PC-9 (cell line): ENCODE data around the gene PAPSS2. TPM values are rescaled to one million over a fixed set of nuclear protein-coding genes. Genes with fewer than 3 reads are reported as not detected.

ENCODE experiments used
- BruUV-seq: library from RNA; stranded (reverse); fragments of 400-500 nt; replicated peaks from 2 replicates; lab custom pipeline; 2021; lab: Mats Ljungman, UMichigan
- CTCF ChIA-PET: fragments of 300-600 bp; sonication (Branson Sonifier 250); formaldehyde crosslinking; loops from one replicate; lab custom pipeline; 2022; ENCODE audit warnings: antibody characterized with exemption; lab: Charles Lee
- POLR2A ChIA-PET: fragments of 300-600 bp; sonication (Branson Sonifier 250); formaldehyde crosslinking; loops from one replicate; lab custom pipeline; 2022; ENCODE audit warnings: antibody characterized with exemption; ENCODE audit not compliant: unreplicated experiment; lab: Charles Lee
- DNase-seq, 2 experiments: peaks; one replicate each; pipeline versions ENCODE4 v3.0.0 to v3.0.0-alpha.2; 2015 to 2022; ENCODE audit warnings: mixed read lengths in 1 of 2
- H2AFZ ChIP-seq: fragments of 200-600 bp; sonication (generic); 2 replicates; pipeline ENCODE4 v1.8.1; 2017; ENCODE audit warnings: antibody characterized with exemption
- H3F3A ChIP-seq: fragments of 200-600 bp; sonication (generic); 2 replicates; pipeline ENCODE4 v1.8.1; 2017; ENCODE audit warnings: antibody characterized with exemption, mild to moderate bottlenecking, low read depth; ENCODE audit not compliant: insufficient read depth
- H3K27ac ChIP-seq: fragments of 200-600 bp; sonication (generic); 2 replicates; pipeline ENCODE4 v1.6.1; 2016; ENCODE audit warnings: mixed run types
- H3K27me3 ChIP-seq: fragments of 200-600 bp; sonication (generic); 2 replicates; pipeline ENCODE4 v1.6.1; 2016; ENCODE audit warnings: low read depth, mixed run types; ENCODE audit not compliant: insufficient read depth
- H3K36me3 ChIP-seq: fragments of 200-600 bp; sonication (generic); 2 replicates; pipeline ENCODE4 v1.6.1; 2016; ENCODE audit warnings: low read depth, mixed run types
- H3K4me1 ChIP-seq: fragments of 200-600 bp; sonication (generic); replicated peaks from 2 replicates; pipeline ENCODE4 v1.6.1; 2016; ENCODE audit warnings: mixed run types; ENCODE audit not compliant: insufficient read depth
- H3K4me2 ChIP-seq: fragments of 200-600 bp; sonication (generic); 2 replicates; pipeline ENCODE4 v1.6.1; 2017; ENCODE audit warnings: mixed run types
- H3K4me3 ChIP-seq: fragments of 200-600 bp; sonication (generic); 2 replicates; pipeline ENCODE4 v1.6.1; 2016; ENCODE audit warnings: mixed run types
- H3K79me2 ChIP-seq: fragments of 200-600 bp; sonication (generic); 2 replicates; pipeline ENCODE4 v1.6.1; 2017; ENCODE audit warnings: low read depth, mixed run types
- H3K9me2 ChIP-seq: fragments of 200-600 bp; sonication (generic); 2 replicates; pipeline ENCODE4 v1.8.1; 2017; ENCODE audit warnings: mild to moderate bottlenecking; ENCODE audit not compliant: insufficient read depth
- H3K9me3 ChIP-seq: fragments of 200-600 bp; sonication (generic); 2 replicates; pipeline ENCODE4 v1.8.1; 2016; ENCODE audit warnings: low read depth; ENCODE audit not compliant: insufficient read depth
- H4K20me1 ChIP-seq: fragments of 200-600 bp; sonication (generic); 2 replicates; pipeline ENCODE4 v1.8.1; 2017; ENCODE audit not compliant: insufficient read depth
- CTCF ChIP-seq: fragments of 200-600 bp; sonication (generic); conservative IDR thresholded peaks from 2 replicates; pipeline ENCODE4 v1.6.1; 2017; ENCODE audit warnings: mixed run types, antibody characterized with exemption, mild to moderate bottlenecking, moderate library complexity
- EZH2 ChIP-seq: fragments of 200-600 bp; sonication (generic); IDR thresholded peaks from 2 replicates; pipeline ENCODE4 v1.8.0; 2017; ENCODE audit warnings: antibody characterized with exemption, low read depth
- intact Hi-C: fragments of 100-400 bp; cut with micrococcal nuclease; formaldehyde crosslinking; loops from one replicate; pipeline ENCODE4 v1.10.0; 2022; ENCODE audit not compliant: unreplicated experiment
- total RNA-seq: library from RNA; stranded (reverse); gene quantifications from 2 replicates; pipeline ENCODE4 v1.2.3, GENCODE V29; 2021

Gene PAPSS2
- total RNA-seq, 1 experiment from 2014 or later = 37.4 TPM

- no TSS peak for BruUV-seq
- H3K4me3 ChIP-seq = no peak overlapping the region
- H3K27ac ChIP-seq = no peak overlapping the region
- H3F3A ChIP-seq = no peaks in the 10 kb centered on the region
- no peaks in the 10 kb centered on the region for H3K36me3 ChIP-seq
- no peak overlapping the region for H3K4me2 ChIP-seq
- no peaks in the 10 kb centered on the region for H4K20me1 ChIP-seq
- DNase-seq = no peak
- H3K27me3 ChIP-seq = no peaks in the 10 kb centered on the region
- no peak overlapping the region for H2AFZ ChIP-seq
- intact Hi-C loops = no loop called here
- H3K9me2 ChIP-seq = no peaks in the 10 kb centered on the region
- H3K9me3 ChIP-seq = no peaks in the 10 kb centered on the region
- H3K79me2 ChIP-seq = no peaks in the 10 kb centered on the region
- H3K4me1 ChIP-seq = no peaks in the 10 kb centered on the region
- ChIA-PET CTCF (no interaction called here), POLR2A (no interaction called here)
- TF ChIP-seq CTCF (no peak), EZH2 (no peak)
Measured at GRCh38 chr10:87622314-87623004, 37.2 kb upstream of the PAPSS2 start.

- Histone ChIP-seq H3K4me1 (no peaks in the 10 kb centered on the region), H3K9me3 (no peaks in the 10 kb centered on the region), H3K4me3 (no peak overlapping the region), H3K36me3 (no peaks in the 10 kb centered on the region), H2AFZ (no peak overlapping the region), H3K9me2 (no peaks in the 10 kb centered on the region), H3K4me2 (no peak overlapping the region), H3K27ac (no peak overlapping the region), H3F3A (no peaks in the 10 kb centered on the region), H4K20me1 (no peaks in the 10 kb centered on the region), H3K79me2 (no peaks in the 10 kb centered on the region), H3K27me3 (no peaks in the 10 kb centered on the region)
- no TSS peak for BruUV-seq
- no peak for TF ChIP-seq CTCF
- no peak for TF ChIP-seq EZH2
- DNase-seq = no peak
- ChIA-PET CTCF (no interaction called here), POLR2A (no interaction called here)
- intact Hi-C loops = no loop called here
Measured at GRCh38 chr10:87623191-87623590, 36.5 kb upstream of the PAPSS2 start.

DNA sequence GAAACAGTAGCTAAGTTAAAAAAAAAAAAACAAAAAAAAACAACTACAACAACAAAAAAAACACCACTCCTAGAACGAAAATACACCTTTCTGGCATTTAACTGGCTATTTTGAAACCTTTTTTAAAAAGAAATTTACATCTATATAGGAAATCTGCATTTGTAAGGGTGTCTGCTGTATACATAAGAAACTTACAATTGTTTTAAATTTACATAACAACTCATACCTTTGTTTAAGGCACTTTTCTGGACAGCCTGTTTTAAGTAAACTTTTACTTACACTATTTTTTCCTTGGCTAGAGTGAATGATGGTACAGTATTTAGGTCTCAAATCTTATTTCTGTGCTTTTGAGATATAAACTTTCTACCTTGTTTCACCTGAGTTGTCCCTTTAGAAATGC, 34.0 kb upstream of the PAPSS2 start:
- H3K9me2 ChIP-seq = no peaks in the 10 kb centered on the region
- no peaks in the 10 kb centered on the region for H3K9me3 ChIP-seq
- no peak overlapping the region for H3K4me2 ChIP-seq
- intact Hi-C loops = no loop called here
- no peak for TF ChIP-seq CTCF
- TF ChIP-seq EZH2 = no peak
- no peaks in the 10 kb centered on the region for H3K79me2 ChIP-seq
- H3K27me3 ChIP-seq = no peaks in the 10 kb centered on the region
- no peaks in the 10 kb centered on the region for H3K4me1 ChIP-seq
- H3K36me3 ChIP-seq = no peaks in the 10 kb centered on the region
- no peak overlapping the region for H2AFZ ChIP-seq
- no peak overlapping the region for H3K4me3 ChIP-seq
- H3K27ac ChIP-seq = no peak overlapping the region
- POLR2A ChIA-PET = no interaction called here
- H3F3A ChIP-seq = no peaks in the 10 kb centered on the region
- no peaks in the 10 kb centered on the region for H4K20me1 ChIP-seq
- BruUV-seq = no TSS peak
- CTCF ChIA-PET = interaction anchor here (0.6 kb wide), 1 partner anchor 766 kb away, joined by 3 read pairs; no protein-coding TSS in a partner anchor
- no peak for DNase-seq
